HCT116 (cell line): ENCODE results near the gene DTNB. TPM values are rescaled to one million over a fixed set of nuclear protein-coding genes. Genes with fewer than 3 reads are reported as not detected.

Source experiments
- ATAC-seq: fragments of 200-7000 bp; cut with Tn5 transposase; 2 replicates; pipeline ENCODE4 v1.9.1; 2020; ENCODE audit warnings: mild to moderate bottlenecking, moderate library complexity
- BruUV-seq: library from RNA; stranded (reverse); fragments of 400-500 nt; replicated peaks from 2 replicates; lab custom pipeline; 2021; lab: Mats Ljungman, UMichigan
- CTCF ChIA-PET: fragments of 300-600 bp; sonication (Branson Sonifier 250); formaldehyde crosslinking; loops from one replicate; lab custom pipeline; 2021; ENCODE audit warnings: antibody characterized with exemption; lab: Charles Lee
- POLR2A ChIA-PET: fragments of 300-600, 350-600 bp; sonication (Branson Sonifier 250); formaldehyde crosslinking; loops from one replicate; lab custom pipeline; 2021; ENCODE audit warnings: antibody characterized with exemption; lab: Charles Lee
- RAD21 ChIA-PET, 2 experiments: fragments of 300-600 bp; sonication (Branson Sonifier 250); formaldehyde crosslinking; loops; one replicate each; lab custom pipeline; 2023; ENCODE audit warnings: low total read pairs in 2 of 2; ENCODE audit not compliant: uncharacterized antibody in 2 of 2, unreplicated experiment in 2 of 2, low non-redundant PET in 1 of 2; lab: Charles Lee
- DNase-seq: peaks from one replicate; pipeline ENCODE4 v3.0.0-alpha.2; 2010; ENCODE audit warnings: low read depth, low spot score
- H2AFZ ChIP-seq: fragments of 200-600 bp; shearing (Covaris generic), sonication (generic); 2 replicates; pipeline ENCODE4 v1.6.1; 2017; ENCODE audit warnings: low read depth, mixed run types, mixed read lengths, antibody characterized with exemption, low read length; ENCODE audit not compliant: poor library complexity, severe bottlenecking
- H3K27ac ChIP-seq: 2 replicates; pipeline ENCODE4 v1.5.1; 2012; ENCODE audit warnings: low read depth, low read length
- H3K27me3 ChIP-seq: fragments of 200-600 bp; sonication (generic); 2 replicates; pipeline ENCODE4 v1.6.1; 2016; ENCODE audit warnings: mixed run types, low read length, mixed read lengths; ENCODE audit not compliant: insufficient read depth
- H3K36me3 ChIP-seq, 2 experiments: fragments of 200-500 bp in 1 of 2; fragments of 200-600 bp in 1 of 2; sonication (Bioruptor generic) in 1 of 2; sonication (generic) in 1 of 2; 2 replicates each; pipeline versions ENCODE4 v1.5.1 to v1.6.1; 2014 to 2016; ENCODE audit warnings: low read length in 2 of 2, inconsistent platforms in 1 of 2, mixed read lengths in 1 of 2, mixed run types in 1 of 2; ENCODE audit not compliant: insufficient read depth in 2 of 2, control insufficient read depth in 1 of 2
- H3K4me1 ChIP-seq, 2 experiments: fragments of 200-600 bp in 1 of 2; sonication (generic) in 1 of 2; 2 replicates each; pipeline versions ENCODE4 v1.5.1 to v1.6.1; 2012 to 2017; ENCODE audit warnings: low read length in 2 of 2, inconsistent platforms in 1 of 2, mild to moderate bottlenecking in 1 of 2, mixed read lengths in 1 of 2, mixed run types in 1 of 2, moderate library complexity in 1 of 2; ENCODE audit not compliant: insufficient read depth in 2 of 2, control insufficient read depth in 1 of 2
- H3K4me2 ChIP-seq: fragments of 200-600 bp; sonication (generic); 2 replicates; pipeline ENCODE4 v1.6.1; 2017; ENCODE audit warnings: mixed run types, low read length, mixed read lengths
- H3K4me3 ChIP-seq, 2 experiments: fragments of 200-600 bp in 1 of 2; sonication (generic) in 1 of 2; replicated peaks in 1 of 2; 2 replicates each; pipeline ENCODE4 v1.5.1; 2011 to 2016; ENCODE audit warnings: low read length in 2 of 2, control low read depth in 1 of 2, low read depth in 1 of 2, mild to moderate bottlenecking in 1 of 2, mixed read lengths in 1 of 2, mixed run types in 1 of 2
- H3K79me2 ChIP-seq: fragments of 200-600 bp; sonication (generic); 2 replicates; pipeline ENCODE4 v1.6.1; 2017; ENCODE audit warnings: mild to moderate bottlenecking, mixed run types, low read length, moderate library complexity, mixed read lengths; ENCODE audit not compliant: insufficient read depth
- H3K9ac ChIP-seq: fragments of 200-600 bp; sonication (generic); 2 replicates; pipeline ENCODE4 v1.6.1; 2016; ENCODE audit warnings: low read length, mixed read lengths
- H3K9me2 ChIP-seq: fragments of 200-600 bp; sonication (generic), shearing (Covaris generic); 2 replicates; pipeline ENCODE4 v1.6.1; 2017; ENCODE audit warnings: mixed run types, mild to moderate bottlenecking, moderate library complexity; ENCODE audit not compliant: insufficient read depth
- H3K9me3 ChIP-seq, 2 experiments: fragments of 200-500 bp in 1 of 2; fragments of 200-600 bp in 1 of 2; sonication (Bioruptor generic) in 1 of 2; sonication (generic) in 1 of 2; 2 replicates each; pipeline ENCODE4 v1.6.1; 2014 to 2017; ENCODE audit warnings: low read length in 2 of 2, mixed read lengths in 2 of 2, inconsistent platforms in 1 of 2, low read depth in 1 of 2, mild to moderate bottlenecking in 1 of 2, mixed run types in 1 of 2, moderate library complexity in 1 of 2; ENCODE audit not compliant: control insufficient read depth in 1 of 2, insufficient read depth in 1 of 2
- H4K20me1 ChIP-seq: fragments of 200-600 bp; sonication (generic), shearing (Covaris generic); 2 replicates; pipeline ENCODE4 v1.6.1; 2017; ENCODE audit warnings: mixed run types, mild to moderate bottlenecking, moderate library complexity; ENCODE audit not compliant: insufficient read depth
- CBX3 ChIP-seq: IDR thresholded peaks from 2 replicates; pipeline ENCODE4 v1.6.1; 2012; ENCODE audit warnings: low read depth
- CEBPB ChIP-seq: IDR thresholded peaks from 2 replicates; pipeline ENCODE4 v1.6.1; 2012; ENCODE audit warnings: low read depth
- ELF1 ChIP-seq: IDR thresholded peaks from 2 replicates; pipeline ENCODE4 v1.6.1; 2012; ENCODE audit warnings: low read depth, borderline replicate concordance
- EZH2 ChIP-seq: fragments of 200-600 bp; sonication (generic); IDR thresholded peaks from 2 replicates; pipeline ENCODE4 v1.6.1; 2017; ENCODE audit warnings: antibody characterized with exemption, mixed run types
- EZH2phosphoT487 ChIP-seq: fragments of 200-600 bp; IDR thresholded peaks from 2 replicates; pipeline ENCODE4 v1.6.1; 2018; ENCODE audit warnings: antibody characterized with exemption, borderline replicate concordance
- FOSL1 ChIP-seq: IDR thresholded peaks from 2 replicates; pipeline ENCODE4 v1.6.1; 2012; ENCODE audit warnings: low read depth
- JUND ChIP-seq: IDR thresholded peaks from 2 replicates; pipeline ENCODE4 v1.6.1; 2012
- POLR2A ChIP-seq: IDR thresholded peaks from 2 replicates; pipeline ENCODE4 v1.7.0; 2011; ENCODE audit warnings: borderline replicate concordance; ENCODE audit not compliant: insufficient read depth, insufficient read length; ENCODE audit errors: extremely low read depth
- RAD21 ChIP-seq: IDR thresholded peaks from 2 replicates; pipeline ENCODE4 v1.6.1; 2012; ENCODE audit warnings: low read depth, mild to moderate bottlenecking
- SIN3A ChIP-seq: IDR thresholded peaks from 2 replicates; pipeline ENCODE4 v1.6.1; 2012; ENCODE audit warnings: low read depth
- SP1 ChIP-seq: IDR thresholded peaks from 2 replicates; pipeline ENCODE4 v1.6.1; 2012; ENCODE audit warnings: low read depth
- SRF ChIP-seq: IDR thresholded peaks from 2 replicates; pipeline ENCODE4 v1.6.1; 2012; ENCODE audit warnings: low read depth
- TCF7L2 ChIP-seq: IDR thresholded peaks from 2 replicates; pipeline ENCODE4 v1.7.0; 2011; ENCODE audit warnings: borderline replicate concordance, inconsistent platforms; ENCODE audit not compliant: insufficient read depth, insufficient read length; ENCODE audit errors: extremely low read depth
- ZFX ChIP-seq: fragments of 450-650 bp; IDR thresholded peaks from 2 replicates; pipeline ENCODE4 v1.6.1; 2017
- ZNF274 ChIP-seq: fragments of 200-500 bp; sonication (Bioruptor generic); IDR thresholded peaks from 2 replicates; pipeline ENCODE4 v1.6.1; 2014; ENCODE audit warnings: mild to moderate bottlenecking, low read depth, low read length, inconsistent platforms
- intact Hi-C: fragments of 100-400 bp; cut with micrococcal nuclease; formaldehyde crosslinking; loops from 2 replicates; pipeline ENCODE4 v1.10.0; 2022
- total RNA-seq: library from RNA; stranded (reverse); gene quantifications from one replicate; pipeline ENCODE4 v1.2.1, GENCODE V29; 2021; ENCODE audit not compliant: unreplicated experiment
- TF ChIP-seq, protein P1 (sequence below), 3 experiments: fragments of 200-600 bp in 1 of 3; sonication (generic) in 1 of 3; IDR thresholded peaks in 2 of 3; conservative IDR thresholded peaks in 1 of 3; 2 replicates each; pipeline ENCODE4 v1.5.1; 2012 to 2017; ENCODE audit warnings: low read depth in 2 of 3, low read length in 2 of 3, antibody characterized with exemption in 1 of 3, borderline replicate concordance in 1 of 3, control low read depth in 1 of 3, mild to moderate bottlenecking in 1 of 3, mixed read lengths in 1 of 3, mixed run types in 1 of 3, moderate library complexity in 1 of 3; ENCODE audit not compliant: insufficient read depth in 1 of 3
- TF ChIP-seq, protein P2 (sequence below): IDR thresholded peaks from 2 replicates; pipeline ENCODE4 v1.6.1; 2012; ENCODE audit warnings: low read depth
- TF ChIP-seq, protein P3 (sequence below): IDR thresholded peaks from 2 replicates; pipeline ENCODE4 v1.6.1; 2012
- TF ChIP-seq, protein P4 (sequence below): IDR thresholded peaks from 2 replicates; pipeline ENCODE4 v1.6.1; 2011; ENCODE audit warnings: mild to moderate bottlenecking, low read length, moderate library complexity; ENCODE audit not compliant: insufficient replicate concordance; ENCODE audit errors: extremely low read depth
- TF ChIP-seq, protein P5 (sequence below): IDR thresholded peaks from 2 replicates; pipeline ENCODE4 v1.6.1; 2012

Gene DTNB
- total RNA-seq, 1 experiment from 2014 or later = 30.2 TPM

DNA sequence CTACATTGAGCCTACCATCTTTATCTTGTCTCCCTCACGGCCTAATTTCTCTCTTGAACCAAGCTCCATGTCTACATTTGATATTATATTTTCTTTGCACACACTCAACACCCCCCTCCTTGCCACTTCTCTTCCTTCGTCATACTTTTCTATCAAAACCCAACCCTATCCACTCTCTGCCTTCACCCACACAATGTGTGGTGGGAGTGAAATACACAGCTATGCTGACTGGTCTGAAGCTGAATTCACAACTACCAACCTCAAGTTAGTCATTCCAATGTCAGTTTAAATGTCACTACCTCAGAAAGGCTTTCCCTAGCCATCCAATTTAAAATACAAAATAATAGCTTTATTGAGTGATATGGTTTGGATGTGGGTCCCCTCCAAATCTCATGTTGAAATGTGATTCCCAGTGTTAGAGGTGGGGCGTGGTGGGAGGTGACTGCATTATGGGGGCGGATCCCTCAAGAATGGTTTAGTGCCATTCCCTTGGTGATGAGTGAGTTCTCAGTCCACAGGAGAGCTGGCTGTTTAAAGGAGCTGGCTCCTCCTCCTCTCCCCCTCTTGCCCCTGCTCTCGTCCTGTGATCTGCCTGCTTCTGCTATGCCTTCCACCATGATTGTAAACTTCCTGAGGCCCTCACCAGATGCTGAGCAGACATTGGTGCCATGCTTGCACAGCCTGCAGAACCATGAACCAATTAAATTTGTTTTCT lies 112.1 kb downstream of the DTNB start:
- ATAC-seq (no peak), DNase-seq (no peak)
- no peaks in the 10 kb centered on the region for H3K79me2 ChIP-seq
- no peaks in the 10 kb centered on the region for H3K36me3 ChIP-seq
- ChIA-PET RAD21 (no interaction called here), POLR2A (no interaction called here), CTCF (no interaction called here)
- BruUV-seq = no TSS peak
- no peak overlapping the region for H2AFZ ChIP-seq
- H3K4me1 ChIP-seq = no peaks in the 10 kb centered on the region
- H3K27me3 ChIP-seq = no peaks in the 10 kb centered on the region
- no peaks in the 10 kb centered on the region for H4K20me1 ChIP-seq
- no peak overlapping the region for H3K9ac ChIP-seq
- H3K4me2 ChIP-seq = no peak overlapping the region
- intact Hi-C loops = no loop called here
- no peaks in the 10 kb centered on the region for H3K9me2 ChIP-seq
- TF ChIP-seq CBX3 (no peak), EZH2 (no peak), TCF7L2 (no peak), ELF1 (no peak), SRF (no peak), SP1 (no peak), POLR2A (no peak), ZFX (no peak), SIN3A (no peak), FOSL1 (no peak), JUND (no peak), CEBPB (no peak), EZH2phosphoT487 (no peak), ZNF274 (no peak), RAD21 (no peak)
- TF ChIP-seq, protein P1, sequence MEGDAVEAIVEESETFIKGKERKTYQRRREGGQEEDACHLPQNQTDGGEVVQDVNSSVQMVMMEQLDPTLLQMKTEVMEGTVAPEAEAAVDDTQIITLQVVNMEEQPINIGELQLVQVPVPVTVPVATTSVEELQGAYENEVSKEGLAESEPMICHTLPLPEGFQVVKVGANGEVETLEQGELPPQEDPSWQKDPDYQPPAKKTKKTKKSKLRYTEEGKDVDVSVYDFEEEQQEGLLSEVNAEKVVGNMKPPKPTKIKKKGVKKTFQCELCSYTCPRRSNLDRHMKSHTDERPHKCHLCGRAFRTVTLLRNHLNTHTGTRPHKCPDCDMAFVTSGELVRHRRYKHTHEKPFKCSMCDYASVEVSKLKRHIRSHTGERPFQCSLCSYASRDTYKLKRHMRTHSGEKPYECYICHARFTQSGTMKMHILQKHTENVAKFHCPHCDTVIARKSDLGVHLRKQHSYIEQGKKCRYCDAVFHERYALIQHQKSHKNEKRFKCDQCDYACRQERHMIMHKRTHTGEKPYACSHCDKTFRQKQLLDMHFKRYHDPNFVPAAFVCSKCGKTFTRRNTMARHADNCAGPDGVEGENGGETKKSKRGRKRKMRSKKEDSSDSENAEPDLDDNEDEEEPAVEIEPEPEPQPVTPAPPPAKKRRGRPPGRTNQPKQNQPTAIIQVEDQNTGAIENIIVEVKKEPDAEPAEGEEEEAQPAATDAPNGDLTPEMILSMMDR (IDR thresholded peaks at IDR 0.05 in 2 of 3, conservative IDR thresholded peaks at IDR 0.05 in 1 of 3; ENCODE audit: borderline replicate concordance in 1 of 3, insufficient read depth in 1 of 3, low read depth in 2 of 3, low read length in 2 of 3) = no peak
- TF ChIP-seq, protein P2, sequence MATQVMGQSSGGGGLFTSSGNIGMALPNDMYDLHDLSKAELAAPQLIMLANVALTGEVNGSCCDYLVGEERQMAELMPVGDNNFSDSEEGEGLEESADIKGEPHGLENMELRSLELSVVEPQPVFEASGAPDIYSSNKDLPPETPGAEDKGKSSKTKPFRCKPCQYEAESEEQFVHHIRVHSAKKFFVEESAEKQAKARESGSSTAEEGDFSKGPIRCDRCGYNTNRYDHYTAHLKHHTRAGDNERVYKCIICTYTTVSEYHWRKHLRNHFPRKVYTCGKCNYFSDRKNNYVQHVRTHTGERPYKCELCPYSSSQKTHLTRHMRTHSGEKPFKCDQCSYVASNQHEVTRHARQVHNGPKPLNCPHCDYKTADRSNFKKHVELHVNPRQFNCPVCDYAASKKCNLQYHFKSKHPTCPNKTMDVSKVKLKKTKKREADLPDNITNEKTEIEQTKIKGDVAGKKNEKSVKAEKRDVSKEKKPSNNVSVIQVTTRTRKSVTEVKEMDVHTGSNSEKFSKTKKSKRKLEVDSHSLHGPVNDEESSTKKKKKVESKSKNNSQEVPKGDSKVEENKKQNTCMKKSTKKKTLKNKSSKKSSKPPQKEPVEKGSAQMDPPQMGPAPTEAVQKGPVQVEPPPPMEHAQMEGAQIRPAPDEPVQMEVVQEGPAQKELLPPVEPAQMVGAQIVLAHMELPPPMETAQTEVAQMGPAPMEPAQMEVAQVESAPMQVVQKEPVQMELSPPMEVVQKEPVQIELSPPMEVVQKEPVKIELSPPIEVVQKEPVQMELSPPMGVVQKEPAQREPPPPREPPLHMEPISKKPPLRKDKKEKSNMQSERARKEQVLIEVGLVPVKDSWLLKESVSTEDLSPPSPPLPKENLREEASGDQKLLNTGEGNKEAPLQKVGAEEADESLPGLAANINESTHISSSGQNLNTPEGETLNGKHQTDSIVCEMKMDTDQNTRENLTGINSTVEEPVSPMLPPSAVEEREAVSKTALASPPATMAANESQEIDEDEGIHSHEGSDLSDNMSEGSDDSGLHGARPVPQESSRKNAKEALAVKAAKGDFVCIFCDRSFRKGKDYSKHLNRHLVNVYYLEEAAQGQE = no peak
- TF ChIP-seq, protein P3, sequence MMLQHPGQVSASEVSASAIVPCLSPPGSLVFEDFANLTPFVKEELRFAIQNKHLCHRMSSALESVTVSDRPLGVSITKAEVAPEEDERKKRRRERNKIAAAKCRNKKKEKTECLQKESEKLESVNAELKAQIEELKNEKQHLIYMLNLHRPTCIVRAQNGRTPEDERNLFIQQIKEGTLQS = no peak
- TF ChIP-seq, protein P4, sequence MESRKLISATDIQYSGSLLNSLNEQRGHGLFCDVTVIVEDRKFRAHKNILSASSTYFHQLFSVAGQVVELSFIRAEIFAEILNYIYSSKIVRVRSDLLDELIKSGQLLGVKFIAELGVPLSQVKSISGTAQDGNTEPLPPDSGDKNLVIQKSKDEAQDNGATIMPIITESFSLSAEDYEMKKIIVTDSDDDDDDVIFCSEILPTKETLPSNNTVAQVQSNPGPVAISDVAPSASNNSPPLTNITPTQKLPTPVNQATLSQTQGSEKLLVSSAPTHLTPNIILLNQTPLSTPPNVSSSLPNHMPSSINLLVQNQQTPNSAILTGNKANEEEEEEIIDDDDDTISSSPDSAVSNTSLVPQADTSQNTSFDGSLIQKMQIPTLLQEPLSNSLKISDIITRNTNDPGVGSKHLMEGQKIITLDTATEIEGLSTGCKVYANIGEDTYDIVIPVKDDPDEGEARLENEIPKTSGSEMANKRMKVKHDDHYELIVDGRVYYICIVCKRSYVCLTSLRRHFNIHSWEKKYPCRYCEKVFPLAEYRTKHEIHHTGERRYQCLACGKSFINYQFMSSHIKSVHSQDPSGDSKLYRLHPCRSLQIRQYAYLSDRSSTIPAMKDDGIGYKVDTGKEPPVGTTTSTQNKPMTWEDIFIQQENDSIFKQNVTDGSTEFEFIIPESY = no peak
- TF ChIP-seq, protein P5, sequence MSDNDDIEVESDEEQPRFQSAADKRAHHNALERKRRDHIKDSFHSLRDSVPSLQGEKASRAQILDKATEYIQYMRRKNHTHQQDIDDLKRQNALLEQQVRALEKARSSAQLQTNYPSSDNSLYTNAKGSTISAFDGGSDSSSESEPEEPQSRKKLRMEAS = no peak
- no peak overlapping the region for H3K4me3 ChIP-seq
- no peak overlapping the region for H3K27ac ChIP-seq
- H3K9me3 ChIP-seq = no peaks in the 10 kb centered on the region
